GM21423 (cell line): ENCODE results near the gene EVI5.
"Not testable (repeated sequence)": the region's sequence is repeated elsewhere in the genome, so short reads cannot be mapped to it uniquely, and the experiment has no call there.

Source experiments
- ATAC-seq: cut with Tn5 transposase; IDR thresholded peaks from one replicate; pipeline ENCODE4 v1.9.1; 2021; ENCODE audit warnings: mild to moderate bottlenecking, moderate library complexity; ENCODE audit not compliant: unreplicated experiment

EVI5 gene

GRCh38 chr1:92583821-92584760 is 200.8 kb downstream of the EVI5 start:
- peak; percentile 77 for ATAC-seq

GRCh38 chr1:92577261-92577895 is 207.5 kb downstream of the EVI5 start:
- no peak for ATAC-seq

GRCh38 chr1:92575123-92575522 is 209.8 kb downstream of the EVI5 start:
- ATAC-seq, result no peak

- ATAC-seq, result no peak
Measured at GRCh38 chr1:92572520-92572919, 212.4 kb downstream of the EVI5 start.

- no peak for ATAC-seq
Measured at GRCh38 chr1:92571578-92571977, 213.3 kb downstream of the EVI5 start.

GRCh38 chr1:92567211-92567868 is 217.6 kb downstream of the EVI5 start:
- no peak for ATAC-seq

GRCh38 chr1:92563457-92564216 is 221.3 kb downstream of the EVI5 start:
- peak; percentile 98 for ATAC-seq

- no peak for ATAC-seq
Measured at GRCh38 chr1:92556350-92556749, 228.6 kb downstream of the EVI5 start.

GRCh38 chr1:92554216-92554615 is 230.7 kb downstream of the EVI5 start:
- ATAC-seq, result no peak

GRCh38 chr1:92551916-92552315 is 233.0 kb downstream of the EVI5 start:
- no peak for ATAC-seq

GRCh38 chr1:92544756-92545165 is 240.1 kb downstream of the EVI5 start:
- no peak for ATAC-seq

GRCh38 chr1:92543131-92544055 is 241.5 kb downstream of the EVI5 start:
- ATAC-seq, result no peak

- ATAC-seq, result peak; percentile 50
Measured at GRCh38 chr1:92538413-92539061, 246.4 kb downstream of the EVI5 start.

- ATAC-seq, result peak; percentile 71
Measured at GRCh38 chr1:92538048-92538412, 246.9 kb downstream of the EVI5 start.

GRCh38 chr1:92536980-92537884 is 247.7 kb downstream of the EVI5 start:
- peak; percentile 65 for ATAC-seq

- no peak for ATAC-seq
Measured at GRCh38 chr1:92536211-92536979, 248.5 kb downstream of the EVI5 start.

- not testable (repeated sequence) for ATAC-seq
Measured at GRCh38 chr1:92532371-92532770, 252.5 kb downstream of the EVI5 start.

GRCh38 chr1:92531939-92532338 is 253.0 kb downstream of the EVI5 start:
- not testable (repeated sequence) for ATAC-seq
